Subcutaneous adipose tissue (tissue), 4 donors: ENCODE measurements around the gene CFAP97D2. TPM values are rescaled to one million over a fixed set of nuclear protein-coding genes. Genes with fewer than 3 reads are reported as not detected.

Experiments used
- total RNA-seq, 4 donors: library from RNA; depleted of rRNA; stranded (reverse); fragments of >200 nt; gene quantifications; one replicate each; pipeline ENCODE4 v1.1.0, GENCODE V29; 2016
- TF ChIP-seq, protein P1 (sequence below): fragments of 450-650 bp; IDR thresholded peaks from one replicate; pipeline ENCODE4 v1.5.1; 2016; ENCODE audit warnings: low read depth, mild to moderate bottlenecking, control low read depth, antibody characterized with exemption, moderate library complexity

Gene CFAP97D2
- total RNA-seq, 4 donors from 2014 or later: not detected

DNA sequence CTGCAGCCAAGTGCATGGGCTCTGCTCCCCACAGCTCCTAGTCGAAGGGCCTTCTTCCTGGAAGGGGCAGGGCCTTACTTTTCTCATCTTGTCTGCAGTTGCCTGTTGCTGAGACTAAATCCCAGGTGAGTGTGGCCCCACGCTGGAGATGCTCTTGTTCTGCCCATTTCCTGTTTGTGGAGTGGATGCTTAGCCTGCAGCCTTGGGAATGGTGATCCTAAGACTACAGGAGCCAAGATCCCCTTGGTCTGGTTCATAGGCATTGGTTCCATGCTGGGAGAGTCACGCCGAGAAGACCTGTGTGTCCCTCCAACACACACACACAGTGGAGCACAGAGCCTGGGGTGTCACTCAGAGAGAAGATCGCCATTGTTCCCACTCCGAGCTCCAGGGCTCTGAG is 23.5 kb downstream of the CFAP97D2 start:
- TF ChIP-seq, protein P1, sequence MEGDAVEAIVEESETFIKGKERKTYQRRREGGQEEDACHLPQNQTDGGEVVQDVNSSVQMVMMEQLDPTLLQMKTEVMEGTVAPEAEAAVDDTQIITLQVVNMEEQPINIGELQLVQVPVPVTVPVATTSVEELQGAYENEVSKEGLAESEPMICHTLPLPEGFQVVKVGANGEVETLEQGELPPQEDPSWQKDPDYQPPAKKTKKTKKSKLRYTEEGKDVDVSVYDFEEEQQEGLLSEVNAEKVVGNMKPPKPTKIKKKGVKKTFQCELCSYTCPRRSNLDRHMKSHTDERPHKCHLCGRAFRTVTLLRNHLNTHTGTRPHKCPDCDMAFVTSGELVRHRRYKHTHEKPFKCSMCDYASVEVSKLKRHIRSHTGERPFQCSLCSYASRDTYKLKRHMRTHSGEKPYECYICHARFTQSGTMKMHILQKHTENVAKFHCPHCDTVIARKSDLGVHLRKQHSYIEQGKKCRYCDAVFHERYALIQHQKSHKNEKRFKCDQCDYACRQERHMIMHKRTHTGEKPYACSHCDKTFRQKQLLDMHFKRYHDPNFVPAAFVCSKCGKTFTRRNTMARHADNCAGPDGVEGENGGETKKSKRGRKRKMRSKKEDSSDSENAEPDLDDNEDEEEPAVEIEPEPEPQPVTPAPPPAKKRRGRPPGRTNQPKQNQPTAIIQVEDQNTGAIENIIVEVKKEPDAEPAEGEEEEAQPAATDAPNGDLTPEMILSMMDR: no peak

DNA sequence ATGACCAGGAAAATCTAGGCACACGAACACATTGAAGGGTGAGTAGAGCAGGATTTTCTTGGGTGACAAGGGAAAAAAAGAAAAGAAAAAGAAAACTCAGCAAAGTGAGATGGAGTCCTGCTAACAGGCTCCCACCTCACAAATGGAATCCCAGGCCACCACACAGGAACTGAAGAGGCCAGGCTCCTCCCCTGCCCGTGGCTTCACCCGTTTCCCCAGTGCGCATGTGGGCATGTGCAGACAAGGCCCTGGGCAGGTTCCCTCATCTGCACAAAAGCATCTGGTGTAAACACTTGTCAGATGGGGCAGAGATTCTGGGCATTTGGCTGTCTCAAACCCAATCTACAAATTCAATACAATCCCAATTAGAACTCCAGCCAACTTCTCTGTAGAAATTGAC is 24.5 kb downstream of the CFAP97D2 start:
- TF ChIP-seq, protein P1: no peak

DNA sequence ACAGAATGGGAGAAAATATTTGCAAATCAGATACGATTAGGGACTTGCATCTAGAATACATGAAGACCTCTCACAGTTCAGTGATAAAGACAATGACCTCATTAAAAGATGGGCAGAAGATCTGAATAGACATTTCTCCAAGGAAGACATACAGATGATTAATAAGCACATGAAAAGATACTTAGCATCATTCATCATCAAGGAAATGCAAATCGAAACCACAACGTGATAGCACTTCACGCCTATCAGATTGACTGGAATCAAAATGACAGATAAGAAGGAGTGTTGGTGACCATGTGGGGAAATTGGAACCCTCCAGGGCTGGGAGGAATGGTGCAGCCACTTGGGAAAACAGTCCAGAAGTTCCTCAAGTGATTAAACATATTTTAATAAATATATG is 25.8 kb downstream of the CFAP97D2 start:
- TF ChIP-seq, protein P1: no peak

- TF ChIP-seq, protein P1: no peak
These were observed 29.1 kb downstream of the CFAP97D2 start for GRCh38 chr13:114208134-114208533.

GRCh38 chr13:114211446-114212157 is 32.5 kb downstream of the CFAP97D2 start:
- TF ChIP-seq, protein P1: no peak

DNA sequence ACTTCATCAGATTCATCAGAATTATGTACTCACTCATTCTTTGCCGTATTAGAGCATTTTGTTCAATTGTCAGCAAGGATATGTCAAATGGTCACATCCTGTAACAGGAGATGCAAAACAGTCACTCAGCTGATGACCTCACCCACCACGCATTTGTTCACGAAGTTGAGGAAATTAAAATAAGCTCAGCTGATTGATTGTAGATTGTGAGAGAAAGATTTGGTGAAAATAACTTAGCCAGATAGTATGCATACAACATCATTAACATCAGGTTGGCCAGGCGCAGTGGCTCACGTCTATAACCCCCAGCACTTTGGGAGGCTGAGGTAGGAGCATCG is 33.1 kb downstream of the CFAP97D2 start:
- TF ChIP-seq, protein P1: no peak

- TF ChIP-seq, protein P1: no peak
These were observed 34.9 kb downstream of the CFAP97D2 start for GRCh38 chr13:114213980-114214379.
